HepG2 (cell line): ENCODE measurements around the gene RUNX2. TPM values are rescaled to one million over a fixed set of nuclear protein-coding genes. Genes with fewer than 3 reads are reported as not detected.

ENCODE experiments used
- ATF7 ChIP-seq, 2 experiments: fragments of 450-650 bp in 1 of 2; sonication (generic) in 1 of 2; formaldehyde crosslinking in 1 of 2; IDR thresholded peaks; 2 replicates each; pipeline versions ENCODE4 v1.4.0 to v1.6.1; 2016 to 2020; ENCODE audit warnings: antibody characterized with exemption in 1 of 2, mild to moderate bottlenecking in 1 of 2, missing genetic modification reagents in 1 of 2
- FOSL2 ChIP-seq: sonication (generic); formaldehyde crosslinking; IDR thresholded peaks from 2 replicates; pipeline ENCODE4 v1.4.0; 2020; ENCODE audit warnings: missing genetic modification reagents
- HHEX ChIP-seq: IDR thresholded peaks from 2 replicates; pipeline ENCODE4 v1.6.1; 2016; ENCODE audit warnings: control low read depth
- HNF4G ChIP-seq, 2 experiments: sonication (generic) in 1 of 2; formaldehyde crosslinking in 1 of 2; IDR thresholded peaks; 2 replicates each; pipeline versions ENCODE4 v1.4.0 to v1.6.1; 2011 to 2020; ENCODE audit warnings: borderline replicate concordance in 2 of 2, low read depth in 2 of 2, mild to moderate bottlenecking in 2 of 2, low read length in 1 of 2, missing genetic modification reagents in 1 of 2, moderate library complexity in 1 of 2
- MTA1 ChIP-seq: sonication (generic); formaldehyde crosslinking; IDR thresholded peaks from 2 replicates; pipeline ENCODE4 v1.4.0; 2020; ENCODE audit warnings: missing genetic modification reagents, mild to moderate bottlenecking, borderline replicate concordance
- MYNN ChIP-seq: sonication (generic); formaldehyde crosslinking; IDR thresholded peaks from 2 replicates; pipeline ENCODE4 v1.4.0; 2020; ENCODE audit warnings: mild to moderate bottlenecking, low read depth, missing genetic modification reagents
- PAXIP1 ChIP-seq: sonication (generic); formaldehyde crosslinking; conservative IDR thresholded peaks from 2 replicates; pipeline ENCODE4 v1.4.0; 2020; ENCODE audit warnings: mild to moderate bottlenecking, missing genetic modification reagents, moderate library complexity
- PCBP1 ChIP-seq: fragments of 200-400 bp; formaldehyde crosslinking; IDR thresholded peaks from 2 replicates; pipeline ENCODE4 v1.6.1; 2017; ENCODE audit warnings: mild to moderate bottlenecking, low read depth, low read length, borderline replicate concordance
- POGZ ChIP-seq: sonication (generic); formaldehyde crosslinking; IDR thresholded peaks from 2 replicates; pipeline ENCODE4 v1.4.0; 2020; ENCODE audit warnings: mild to moderate bottlenecking, missing genetic modification reagents
- RBM39 ChIP-seq: fragments of 200-400 bp; formaldehyde crosslinking; IDR thresholded peaks from one replicate; pipeline ENCODE4 v1.6.1; 2018; ENCODE audit warnings: antibody characterized with exemption, mild to moderate bottlenecking, low read depth, low read length; ENCODE audit not compliant: poor library complexity, severe bottlenecking
- SALL1 ChIP-seq: sonication (generic); formaldehyde crosslinking; IDR thresholded peaks from 2 replicates; pipeline ENCODE4 v1.8.0; 2022; ENCODE audit warnings: mild to moderate bottlenecking, missing genetic modification reagents
- SAP130 ChIP-seq: IDR thresholded peaks from 2 replicates; pipeline ENCODE4 v1.6.1; 2016; ENCODE audit warnings: low read depth
- ZBTB14 ChIP-seq: sonication (generic); formaldehyde crosslinking; IDR thresholded peaks from 2 replicates; pipeline ENCODE4 v1.4.0; 2020; ENCODE audit warnings: missing genetic modification reagents
- ZMYM4 ChIP-seq: sonication (generic); formaldehyde crosslinking; IDR thresholded peaks from 2 replicates; pipeline ENCODE4 v1.8.1; 2023; ENCODE audit warnings: mild to moderate bottlenecking, missing genetic modification reagents
- ZNF18 ChIP-seq: sonication (generic); formaldehyde crosslinking; IDR thresholded peaks from 2 replicates; pipeline ENCODE4 v1.8.0; 2022; ENCODE audit warnings: mild to moderate bottlenecking, missing genetic modification reagents; ENCODE audit not compliant: insufficient replicate concordance
- ZNF225 ChIP-seq: sonication (generic); formaldehyde crosslinking; IDR thresholded peaks from 2 replicates; pipeline ENCODE4 v1.4.0; 2020; ENCODE audit warnings: mild to moderate bottlenecking, missing genetic modification reagents
- ZNF597 ChIP-seq: sonication (generic); formaldehyde crosslinking; IDR thresholded peaks from 2 replicates; pipeline ENCODE4 v1.5.0; 2020; ENCODE audit warnings: missing genetic modification reagents
- ZNF644 ChIP-seq: IDR thresholded peaks from 2 replicates; pipeline ENCODE4 v1.6.1; 2016; ENCODE audit warnings: low read depth
- ZNF773 ChIP-seq: sonication (generic); formaldehyde crosslinking; IDR thresholded peaks from 2 replicates; pipeline ENCODE4 v1.4.0; 2020; ENCODE audit warnings: missing genetic modification reagents, borderline replicate concordance
- polyA plus RNA-seq, 8 experiments: library from polyadenylated mRNA; depleted of rRNA in 3 of 8; stranded (reverse) in 7 of 8; unstranded in 1 of 8; fragments of >200 nt; fragmentation: Illumina TruSeq in 4 of 8; extraction: Trizol in 4 of 8; gene quantifications; 2 replicates each; pipeline versions ENCODE4 v1.2.1 to v1.2.3, GENCODE V29; 2011 to 2016; ENCODE audit warnings: low read depth in 4 of 8, missing spikeins in 1 of 8, mixed read lengths in 1 of 8; ENCODE audit not compliant: insufficient read depth in 1 of 8
- total RNA-seq, 5 experiments: library from RNA; depleted of rRNA; stranded (reverse); fragments of >200 nt; fragmentation: Illumina TruSeq; extraction: Trizol; gene quantifications; 2 replicates each; pipeline ENCODE4 v1.2.3, GENCODE V29; 2016; ENCODE audit warnings: low read depth in 1 of 5

Gene RUNX2
- total and polyA plus RNA-seq, 2 of the 13 experiments (the other 11 are each of a cell fraction or from before 2014, with no cell fraction given), result not detected

GRCh38 chr6:45686841-45687569, 358.9 kb downstream of the RUNX2 start (continued):
- TF ChIP-seq ZNF597 (CRISPR knock-in tag), result no peak
- TF ChIP-seq HNF4G (IDR thresholded peaks at IDR 0.05; ENCODE audit: borderline replicate concordance, low read depth, low read length), result peak; percentile 15; the same call in 1 of the 2 replicates
- no peak; the same call in 1 of the 2 replicates for TF ChIP-seq HNF4G (CRISPR knock-in tag; IDR thresholded peaks at IDR 0.05; ENCODE audit: borderline replicate concordance, low read depth)
- no peak for TF ChIP-seq MYNN
- peak; percentile 46; the same call in 1 of the 2 replicates for TF ChIP-seq POGZ (CRISPR knock-in tag)
- TF ChIP-seq ZNF225 (CRISPR knock-in tag), result no peak
- no peak for TF ChIP-seq ATF7 (IDR thresholded peaks at IDR 0.05)
- no peak for TF ChIP-seq ATF7 (CRISPR knock-in tag; IDR thresholded peaks at IDR 0.05)
- TF ChIP-seq SALL1, result no peak; the same call in 1 of the 2 replicates
- peak; percentile 95 for TF ChIP-seq ZNF644 (CRISPR knock-in tag)
- TF ChIP-seq ZNF773 (CRISPR knock-in tag), result no peak
- no peak for TF ChIP-seq PCBP1
- TF ChIP-seq PAXIP1 (CRISPR knock-in tag), result peak; percentile 42; the same call in 1 of the 2 replicates
- peak; percentile 33 for TF ChIP-seq FOSL2
- no peak for TF ChIP-seq SAP130
- TF ChIP-seq HHEX (CRISPR knock-in tag), result 0 out of 2 replicates have a peak, but pooled peaks have one; percentile 29
- TF ChIP-seq ZMYM4 (CRISPR knock-in tag), result peak; percentile 54; the same call in 1 of the 2 replicates
- no peak for TF ChIP-seq RBM39
- TF ChIP-seq ZBTB14 (CRISPR knock-in tag), result no peak
- no peak for TF ChIP-seq ZNF18 (CRISPR knock-in tag)
- TF ChIP-seq MTA1 (CRISPR knock-in tag), result no peak
